NOMO-1 treated with dmso at 0.1 percent for 144 hours (cell line): ENCODE results near the gene AUTS2.
"Not testable (repeated sequence)": the region's sequence is repeated elsewhere in the genome, so short reads cannot be mapped to it uniquely, and the experiment has no call there.

Source experiments
- DNase-seq: peaks from one replicate; lab custom pipeline; 2025; ENCODE audit not compliant: unreplicated experiment; lab: John Stamatoyannopoulos, UW

Gene AUTS2

DNA sequence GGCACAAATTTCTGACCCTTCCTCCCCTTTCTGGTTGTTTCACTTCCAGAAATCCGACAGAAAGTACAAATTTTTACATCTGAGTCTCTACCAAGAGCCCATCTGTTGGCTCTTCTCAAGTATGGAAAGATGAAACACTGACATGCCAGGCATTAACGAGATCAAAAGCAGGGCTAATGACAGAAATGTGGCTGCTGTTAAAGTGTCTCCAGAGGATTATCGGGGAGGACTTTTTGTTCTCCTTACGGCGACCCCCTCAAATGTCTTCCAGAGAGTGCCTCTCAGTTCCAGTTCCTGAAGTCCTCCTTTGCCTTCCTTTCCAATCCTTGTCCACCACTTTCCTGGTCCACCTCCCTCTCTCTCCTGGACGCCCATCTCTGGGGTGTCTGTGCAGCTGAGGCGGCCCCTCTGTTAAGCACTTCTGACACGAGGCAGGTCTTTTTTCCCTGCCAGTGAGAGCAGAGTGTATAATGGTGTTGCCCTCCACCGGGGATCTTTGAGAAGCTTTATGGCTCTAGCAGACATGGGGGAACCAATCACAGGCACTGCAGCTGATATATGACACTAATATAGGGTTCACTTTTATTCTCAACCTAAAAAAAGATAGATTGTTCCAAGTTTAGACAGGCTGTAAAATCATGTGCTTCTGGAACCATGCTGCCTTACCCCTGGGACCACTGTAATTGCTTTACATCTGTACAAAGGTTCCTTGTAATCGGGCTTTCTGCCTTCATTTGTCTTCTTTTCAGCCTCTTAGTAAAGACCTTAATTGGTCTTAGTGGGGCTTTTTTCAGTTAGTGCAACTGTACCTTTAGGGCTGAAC is 757.1 kb downstream of the AUTS2 start:
- no peak for DNase-seq

DNA sequence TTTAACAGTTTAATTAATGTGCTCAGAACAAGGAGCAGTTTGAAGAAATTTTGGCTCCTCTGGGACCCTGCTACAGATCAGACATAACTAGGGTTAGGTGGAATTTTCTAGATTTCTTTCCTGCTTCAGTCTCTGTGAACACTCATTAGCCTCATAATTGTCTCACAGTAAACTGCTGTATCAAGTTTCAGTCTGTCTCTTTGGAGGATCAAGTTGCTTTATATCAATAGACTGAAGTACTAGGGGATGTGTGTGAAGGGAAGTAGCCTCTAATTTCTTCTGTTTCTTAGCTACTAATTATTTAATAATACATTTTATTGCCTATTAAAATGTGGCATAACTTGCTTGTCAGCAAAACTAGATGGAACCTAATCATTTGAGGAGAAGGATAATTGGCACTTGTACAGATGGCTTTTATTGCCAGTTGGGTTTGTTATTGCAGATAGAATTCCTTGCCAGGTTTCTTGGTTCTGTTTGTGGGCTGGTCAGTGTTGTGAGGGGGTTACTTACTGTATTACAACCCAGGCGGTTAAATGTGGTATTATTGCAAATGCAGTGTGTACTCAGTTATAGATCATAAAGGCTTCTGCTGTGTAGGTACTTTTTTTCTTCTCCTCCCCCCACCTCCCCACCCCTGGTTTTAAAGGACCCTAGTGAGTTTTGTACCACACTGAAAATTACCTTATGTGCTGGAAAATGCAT is 758.0 kb downstream of the AUTS2 start:
- no peak for DNase-seq

DNA sequence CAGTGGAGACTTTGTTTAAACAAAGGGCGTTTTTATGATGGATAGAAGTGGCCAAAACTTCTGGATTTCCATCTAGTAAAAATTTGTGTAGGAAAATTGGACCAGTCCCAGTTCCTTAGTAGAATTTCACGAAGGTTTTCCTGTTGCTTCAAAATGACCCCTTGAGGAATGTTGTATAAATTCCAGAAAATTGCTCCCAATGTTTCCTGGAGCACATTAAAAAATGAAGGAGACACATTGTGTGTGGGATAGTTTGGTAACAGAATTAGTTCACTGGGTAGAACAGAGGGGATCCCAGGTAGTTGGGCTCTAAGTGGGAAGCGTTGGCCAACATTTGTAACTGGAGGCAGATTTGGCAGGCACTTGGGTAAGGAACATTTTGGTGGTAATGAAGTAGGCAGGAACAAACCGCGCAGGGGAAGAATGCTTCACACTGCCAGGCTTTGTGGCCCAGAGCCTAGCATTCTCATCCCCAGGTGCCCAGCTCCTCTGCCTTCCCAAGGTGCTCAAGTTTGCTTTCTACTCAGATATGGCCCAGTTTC is 758.6 kb downstream of the AUTS2 start:
- DNase-seq = no peak

- DNase-seq = no peak
These were observed 762.3 kb downstream of the AUTS2 start for GRCh38 chr7:70360557-70360956.

DNA sequence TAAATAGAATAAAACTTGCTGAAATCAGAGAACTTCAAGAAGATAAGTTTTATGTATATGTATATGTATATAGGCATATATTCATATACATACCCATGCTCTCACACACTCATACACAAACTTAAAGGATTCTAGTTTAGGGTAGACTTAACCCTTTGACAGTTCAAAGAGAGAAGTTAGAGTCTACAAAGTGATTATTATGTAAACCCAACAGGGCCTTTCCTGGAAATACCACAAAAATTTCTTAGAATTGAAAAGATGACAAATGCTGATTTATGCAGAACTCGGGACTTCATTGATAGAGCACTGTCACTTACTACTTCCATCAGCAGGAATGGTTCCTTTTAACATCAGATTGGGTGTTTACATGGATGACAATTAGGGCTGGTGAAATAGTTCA is 763.5 kb downstream of the AUTS2 start:
- no peak for DNase-seq

GRCh38 chr7:70364393-70364792 is 766.1 kb downstream of the AUTS2 start:
- DNase-seq = not testable (repeated sequence)

GRCh38 chr7:70371652-70372051 is 773.4 kb downstream of the AUTS2 start:
- no peak for DNase-seq

GRCh38 chr7:70372768-70373515 is 774.7 kb downstream of the AUTS2 start:
- no peak for DNase-seq

DNA sequence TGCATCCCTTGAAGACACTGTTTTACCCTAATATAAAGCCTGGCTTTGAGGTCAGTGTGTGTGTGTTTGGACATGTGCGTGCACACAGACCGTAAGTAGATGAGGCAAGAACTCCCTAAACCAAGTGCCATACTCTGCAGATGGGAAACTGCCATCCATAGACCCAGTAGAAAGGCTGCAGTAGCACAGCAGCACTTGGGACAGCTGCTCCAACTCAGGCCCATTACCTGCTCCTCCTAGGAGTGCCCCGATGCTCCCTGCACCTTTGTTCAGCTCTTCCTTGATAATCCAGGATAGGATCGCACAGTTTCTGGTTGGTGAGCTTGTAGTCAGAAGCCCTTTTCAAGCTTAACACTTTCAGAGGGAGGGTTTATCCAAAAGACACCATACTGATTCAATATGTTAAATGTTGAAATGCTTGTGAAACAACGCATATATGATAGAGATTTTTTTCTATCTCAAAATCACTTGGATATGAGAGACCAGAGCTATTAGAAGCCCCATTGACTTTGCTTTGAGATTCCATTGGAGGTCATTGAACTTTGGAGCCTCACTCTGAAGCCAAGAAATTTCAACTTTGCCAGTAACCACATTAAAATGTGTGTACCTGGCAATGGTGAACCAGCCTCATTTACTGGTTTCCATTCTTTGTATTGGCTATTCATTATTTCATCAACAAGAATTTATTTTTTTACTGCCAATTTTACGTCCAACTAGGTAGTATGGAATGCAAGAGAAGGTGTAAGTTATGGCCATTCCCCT is 776.7 kb downstream of the AUTS2 start:
- DNase-seq = no peak

- DNase-seq = no peak
These were observed 778.3 kb downstream of the AUTS2 start for GRCh38 chr7:70376561-70377031.

- no peak for DNase-seq
These were observed 779.7 kb downstream of the AUTS2 start for GRCh38 chr7:70377957-70378356.

- DNase-seq = no peak
These were observed 780.9 kb downstream of the AUTS2 start for GRCh38 chr7:70379210-70379609.

- no peak for DNase-seq
These were observed 782.2 kb downstream of the AUTS2 start for GRCh38 chr7:70380421-70381015.

GRCh38 chr7:70383066-70383782 is 784.9 kb downstream of the AUTS2 start:
- no peak for DNase-seq

DNA sequence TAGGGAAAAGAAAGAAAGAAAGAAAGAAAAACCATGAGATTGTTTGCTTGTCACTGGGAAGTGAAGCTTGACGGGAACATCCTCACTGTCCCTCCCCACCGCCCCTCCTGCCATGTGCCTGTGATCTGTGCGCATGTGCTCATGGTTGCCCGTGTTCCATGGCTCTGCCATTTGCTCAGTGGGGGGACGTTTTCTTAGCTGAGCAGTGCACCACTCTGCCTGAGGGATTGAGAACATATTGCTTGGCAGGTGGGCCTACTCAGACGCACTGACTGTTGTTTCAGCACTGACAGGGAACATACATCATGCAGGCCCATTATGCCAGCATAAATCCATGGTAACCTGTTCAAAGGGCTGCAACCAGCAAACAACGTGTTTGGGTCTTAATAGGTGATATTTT is 785.7 kb downstream of the AUTS2 start:
- DNase-seq = no peak

DNA sequence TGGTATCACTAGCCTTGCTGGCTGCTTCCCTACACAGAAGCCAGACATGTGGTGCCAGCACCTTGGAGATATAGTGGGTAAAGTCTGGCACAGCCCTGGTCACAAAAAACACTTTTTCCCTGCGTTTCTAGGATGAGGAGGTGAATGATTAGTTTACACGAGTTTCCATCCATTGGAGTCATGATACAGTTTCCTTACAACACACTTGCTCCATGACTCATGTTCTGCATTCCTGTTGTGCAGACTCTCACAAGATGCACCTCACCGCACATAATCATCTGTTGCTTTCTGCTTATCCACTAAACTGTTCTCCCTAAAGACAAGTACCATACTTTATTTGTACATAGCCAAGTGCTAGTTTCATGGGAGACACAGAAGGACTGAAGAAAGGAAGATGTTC is 786.6 kb downstream of the AUTS2 start:
- DNase-seq = no peak

- no peak for DNase-seq
These were observed 788.9 kb downstream of the AUTS2 start for GRCh38 chr7:70387217-70387616.

DNA sequence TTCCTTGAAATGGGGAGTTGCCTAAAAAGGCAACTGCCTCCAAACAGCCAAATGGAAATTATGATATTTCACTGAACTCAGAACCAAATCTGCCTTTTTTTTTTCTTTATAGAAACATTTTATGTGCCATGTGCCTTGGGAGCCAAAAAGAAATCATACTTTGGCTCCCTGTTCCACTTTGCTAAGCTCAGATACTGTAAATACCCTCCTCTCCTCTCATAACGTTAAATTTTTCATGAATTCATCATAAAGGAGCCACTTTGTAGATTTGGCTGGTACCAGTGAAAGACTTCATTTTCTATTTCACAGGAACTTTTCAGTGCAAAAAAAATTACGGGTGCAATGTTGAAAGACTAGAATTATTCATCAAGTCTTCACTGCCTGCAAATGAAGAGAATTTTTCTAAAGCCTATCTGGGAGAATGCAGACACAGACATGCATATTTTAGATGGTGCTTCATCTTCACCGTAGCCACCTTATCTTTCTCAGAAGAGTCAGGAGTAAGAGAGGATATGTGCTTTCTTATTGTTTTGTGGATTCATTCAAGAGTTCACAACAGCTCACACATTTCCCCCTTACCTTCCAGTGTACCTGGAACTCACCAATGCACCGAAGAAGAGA is 791.4 kb downstream of the AUTS2 start:
- DNase-seq = no peak

DNA sequence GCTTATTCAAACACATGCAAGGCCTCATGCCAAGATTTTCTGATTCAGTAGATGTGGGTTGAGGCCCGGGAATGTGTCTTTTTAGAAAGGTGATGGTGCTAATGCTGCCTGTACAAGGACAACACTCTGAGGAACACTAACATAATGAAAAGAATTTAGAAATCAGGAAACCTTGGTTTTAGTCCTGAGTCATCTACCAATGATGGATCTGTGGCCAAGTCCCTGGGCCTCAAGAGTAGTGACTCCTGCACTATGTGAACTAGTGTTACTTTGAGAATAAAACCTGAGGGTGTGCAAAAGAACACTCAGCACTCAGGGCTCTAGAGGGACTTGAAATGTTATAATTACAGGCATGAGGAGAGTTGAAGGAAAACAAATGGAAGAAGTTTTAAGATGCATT is 792.0 kb downstream of the AUTS2 start:
- DNase-seq = no peak
